GM19438 (cell line): ENCODE data around the gene ZFHX3.
"Not testable (repeated sequence)": the region's sequence is repeated elsewhere in the genome, so short reads cannot be mapped to it uniquely, and the experiment has no call there.

Experiments
- ATAC-seq: cut with Tn5 transposase; IDR thresholded peaks from one replicate; pipeline ENCODE4 v1.9.1; 2021; ENCODE audit warnings: low read depth; ENCODE audit not compliant: unreplicated experiment

Gene ZFHX3

DNA sequence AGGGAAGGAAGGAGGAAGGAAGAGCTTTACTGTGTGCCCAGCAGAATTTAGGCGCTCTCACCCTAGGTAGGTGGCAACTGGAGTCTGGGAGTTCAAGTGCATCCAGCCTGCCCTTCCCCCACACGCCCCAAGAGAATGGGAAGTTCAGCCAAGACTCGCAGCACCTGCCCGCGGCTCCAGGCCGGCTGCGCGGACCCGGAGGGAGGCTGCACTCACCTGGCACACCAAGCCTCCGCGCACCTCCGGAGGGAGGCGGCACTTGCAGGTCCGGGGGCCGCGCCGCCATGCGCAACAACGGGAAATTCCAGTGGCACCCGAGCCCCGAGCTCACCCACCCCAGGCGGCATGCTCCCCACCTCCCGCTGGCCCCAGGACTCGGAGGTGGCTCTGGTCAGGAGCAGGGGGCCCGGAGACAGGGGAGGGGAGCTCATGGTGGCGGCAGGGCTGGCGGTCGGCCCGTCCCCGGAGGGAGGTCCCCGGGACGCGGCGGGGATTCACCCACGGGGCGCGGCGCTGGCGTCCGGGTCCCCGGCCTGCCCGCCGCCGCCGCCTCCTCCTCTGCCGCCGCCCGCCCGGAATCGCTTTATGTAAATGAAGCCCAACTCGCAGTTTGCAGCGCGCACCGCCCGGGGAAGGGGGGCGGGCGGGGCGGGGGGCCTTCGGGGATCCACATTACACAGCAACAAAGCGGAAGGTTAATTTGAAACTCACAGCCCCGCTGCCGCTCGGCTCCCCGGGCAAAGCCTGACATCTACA is at the start of gene ZFHX3:
Gene ZFHX3, minus strand, starts transcription at position 593 of the 756 bp plus-strand sequence. CDS start 87,983 bp downstream, outside the sequence.
- ATAC-seq = peak; percentile 84

DNA sequence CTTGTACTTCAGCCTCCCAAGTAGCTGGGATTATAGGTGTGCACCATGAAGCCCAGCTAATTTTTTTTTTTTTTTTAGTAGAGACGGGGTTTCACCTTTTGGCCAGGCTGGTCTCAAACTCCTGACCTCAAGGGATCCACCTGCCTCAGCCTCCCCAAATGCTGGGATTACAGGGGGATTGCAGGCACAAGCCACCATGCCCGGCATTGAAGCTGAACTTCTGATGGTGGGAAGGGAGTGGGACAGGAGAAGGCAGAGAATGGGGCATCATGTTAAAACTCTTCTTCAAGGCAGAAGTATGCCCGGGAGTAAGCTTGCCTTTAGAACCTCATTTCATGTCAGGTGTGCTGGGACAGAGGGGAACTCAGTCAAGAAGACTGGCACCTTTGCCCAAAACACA is 48.6 kb upstream of the ZFHX3 start:
- ATAC-seq = no peak

GRCh38 chr16:73095885-73096421 is 48.0 kb upstream of the ZFHX3 start:
- no peak for ATAC-seq

DNA sequence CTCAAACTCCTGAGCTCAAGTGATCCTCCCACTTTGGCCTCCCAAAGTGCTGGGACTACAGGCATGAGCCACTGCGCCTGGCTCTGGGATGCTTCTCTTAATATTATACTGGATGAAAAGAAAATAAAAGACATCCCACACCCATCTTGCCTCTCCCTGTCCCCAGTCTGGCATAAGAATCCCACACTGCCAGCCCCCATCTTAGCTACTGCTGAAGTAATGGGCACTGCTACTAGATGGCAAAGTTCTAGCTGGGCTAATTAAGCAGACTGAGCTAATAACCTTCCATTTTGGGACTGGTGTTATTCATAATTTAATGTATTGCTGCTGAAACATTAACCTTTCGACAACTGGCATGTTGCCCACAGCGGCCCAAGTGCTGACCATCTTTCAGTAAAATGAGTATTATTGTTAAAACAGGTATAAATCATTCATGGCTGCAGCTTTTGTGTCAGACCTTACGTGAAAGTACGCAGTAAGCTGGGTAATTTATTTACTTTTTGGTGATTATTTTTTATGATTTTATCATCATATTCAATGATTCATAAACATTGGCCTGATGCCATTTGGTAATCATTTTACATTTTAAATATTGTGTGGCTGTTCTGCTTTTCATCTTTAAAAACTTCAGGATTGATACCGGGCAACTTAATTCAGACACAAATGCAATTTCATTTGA is 47.4 kb upstream of the ZFHX3 start:
- no peak for ATAC-seq

- ATAC-seq = no peak
These were observed 46.4 kb upstream of the ZFHX3 start for GRCh38 chr16:73094371-73094770.

GRCh38 chr16:73093146-73094144 is 45.5 kb upstream of the ZFHX3 start:
- ATAC-seq = no peak

- ATAC-seq = no peak
These were observed 44.4 kb upstream of the ZFHX3 start for GRCh38 chr16:73092236-73092781.

GRCh38 chr16:73091174-73091573 is 43.2 kb upstream of the ZFHX3 start:
- ATAC-seq = no peak

GRCh38 chr16:73089420-73089819 is 41.5 kb upstream of the ZFHX3 start:
- ATAC-seq = no peak

- ATAC-seq = no peak
These were observed 38.2 kb upstream of the ZFHX3 start for GRCh38 chr16:73086108-73086507.

DNA sequence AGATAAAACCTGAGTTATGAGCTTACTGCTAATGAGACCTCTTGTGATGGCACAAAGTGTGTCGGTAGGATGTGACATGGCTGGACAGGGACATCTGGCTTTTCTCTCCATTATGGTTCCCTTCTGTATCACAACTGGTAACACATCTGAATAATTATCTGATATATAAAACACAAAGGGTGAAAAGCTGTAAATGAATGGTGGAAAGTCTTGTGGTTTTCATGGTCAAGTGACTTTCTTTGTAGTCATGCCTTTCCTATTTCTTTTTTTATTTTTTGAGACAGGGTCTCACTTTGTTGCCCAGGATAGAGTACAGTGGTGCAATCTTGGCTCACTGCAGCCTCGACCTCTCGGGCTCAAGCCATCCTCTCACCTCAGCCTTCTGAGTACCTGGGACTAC is 35.3 kb upstream of the ZFHX3 start:
- no peak for ATAC-seq

DNA sequence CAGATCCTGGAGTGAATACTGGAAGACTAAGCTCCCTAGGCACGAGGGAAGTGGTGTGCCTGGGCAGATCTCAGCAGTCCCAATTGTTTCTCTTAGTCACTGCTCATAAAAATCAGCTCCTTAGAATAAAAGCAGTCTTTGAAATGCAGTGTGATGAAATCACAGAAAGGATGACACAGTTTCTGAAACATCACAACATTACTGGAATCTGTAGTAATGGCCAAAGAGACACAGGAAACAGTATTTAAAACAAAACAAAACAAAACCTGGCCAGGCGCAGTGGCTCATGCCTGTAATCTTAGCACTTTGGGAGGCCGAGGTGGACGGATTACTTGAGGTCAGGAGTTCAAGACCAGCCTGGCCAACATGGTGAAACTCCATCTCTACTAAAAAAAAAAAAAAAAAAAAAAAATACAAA is 34.7 kb upstream of the ZFHX3 start:
- ATAC-seq = not testable (repeated sequence)

DNA sequence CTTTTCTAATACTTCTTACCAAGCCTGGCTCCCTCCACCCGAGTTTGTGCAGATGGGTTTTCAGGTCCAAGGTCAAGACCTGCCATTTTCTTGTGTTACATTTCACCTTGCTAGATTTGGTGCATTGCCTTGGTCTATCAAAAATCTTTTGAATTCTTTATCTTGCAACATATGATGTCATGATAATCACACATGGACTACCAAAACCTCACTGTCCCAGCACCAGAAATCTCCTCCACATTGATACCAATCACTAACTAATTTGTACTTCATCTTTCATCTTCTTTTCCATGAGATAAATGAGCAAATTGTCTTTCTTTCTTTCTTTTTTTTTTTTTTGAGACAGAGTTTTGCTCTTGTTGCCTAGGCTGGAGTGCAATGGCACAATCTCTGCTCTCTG is 33.0 kb upstream of the ZFHX3 start:
- no peak for ATAC-seq

GRCh38 chr16:73076324-73076810 is 28.4 kb upstream of the ZFHX3 start:
- no peak for ATAC-seq

- no peak for ATAC-seq
These were observed 26.5 kb upstream of the ZFHX3 start for GRCh38 chr16:73074382-73074781.

DNA sequence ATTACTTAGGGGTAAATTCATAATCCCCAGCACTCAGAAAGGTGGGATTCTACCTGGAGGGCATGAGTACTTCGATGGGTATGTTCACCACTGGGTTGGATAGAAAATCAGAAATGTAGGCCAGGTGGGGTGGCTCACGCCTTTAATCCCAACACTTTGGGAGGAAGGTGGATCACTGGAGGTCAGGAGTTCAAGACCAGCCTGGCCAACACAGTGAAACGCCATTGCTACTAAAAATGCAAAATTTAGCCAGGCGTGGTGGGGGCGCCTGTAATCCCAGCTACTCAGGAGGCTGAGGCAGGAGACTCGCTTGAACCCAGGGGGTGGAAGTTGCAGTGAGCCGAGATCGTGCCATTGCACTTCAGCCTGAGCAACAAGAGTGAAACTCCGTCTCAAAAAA is 24.1 kb upstream of the ZFHX3 start:
- not testable (repeated sequence) for ATAC-seq

DNA sequence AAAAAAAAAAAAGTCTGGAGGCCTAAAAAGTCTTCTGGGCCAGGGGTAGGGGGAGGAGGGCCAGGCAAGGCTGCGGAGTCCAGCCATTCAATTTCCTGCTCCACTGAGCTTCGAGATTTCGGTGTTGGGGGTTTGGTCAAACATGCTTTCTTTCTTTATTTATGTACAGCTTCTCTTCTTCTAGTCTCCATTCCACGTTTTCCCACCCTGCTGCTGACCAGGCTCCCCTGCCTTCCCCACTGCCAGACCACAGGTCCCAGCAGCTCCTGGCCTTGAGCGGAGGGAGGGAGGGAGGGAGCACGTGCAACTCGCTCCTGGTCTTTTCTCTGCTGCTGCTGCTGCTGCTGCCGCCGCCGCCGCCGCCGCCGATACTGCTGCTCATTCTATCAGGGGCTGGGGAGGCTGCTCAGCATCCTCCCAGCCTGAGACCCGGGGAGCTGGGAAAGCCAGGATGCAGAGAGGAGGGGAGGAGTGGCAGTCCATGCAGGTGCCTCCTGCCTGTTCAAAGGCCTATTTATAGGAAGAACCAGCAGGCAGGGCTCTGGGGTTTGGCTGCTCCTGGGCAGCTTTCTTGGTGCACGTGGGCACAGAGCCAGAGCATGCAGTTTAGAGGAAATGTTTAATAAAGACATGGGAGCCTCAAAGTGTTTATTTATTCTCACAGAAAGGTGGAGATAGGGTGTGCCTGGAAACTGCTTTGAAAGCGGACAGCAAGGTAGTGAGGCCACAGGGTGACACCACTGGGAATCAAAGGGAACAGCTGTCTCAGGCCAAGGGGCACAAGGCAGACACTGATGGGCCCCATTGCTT is 23.4 kb upstream of the ZFHX3 start:
- no peak for ATAC-seq

- no peak for ATAC-seq
These were observed 21.8 kb upstream of the ZFHX3 start for GRCh38 chr16:73069581-73070262.
